HG02588 (cell line): ENCODE results near the gene SLC9A7.

Source experiments
- ATAC-seq: cut with Tn5 transposase; IDR thresholded peaks from one replicate; pipeline ENCODE4 v1.9.1; 2021; ENCODE audit warnings: mild to moderate bottlenecking, moderate library complexity; ENCODE audit not compliant: unreplicated experiment

SLC9A7 gene

GRCh38 chrX:46707274-46707965, 51.5 kb downstream of the SLC9A7 start:
- no peak for ATAC-seq

- peak; percentile 92 for ATAC-seq
These were observed 54.0 kb downstream of the SLC9A7 start for GRCh38 chrX:46704767-46705386.

GRCh38 chrX:46703980-46704379, 54.9 kb downstream of the SLC9A7 start:
- no peak for ATAC-seq

- no peak for ATAC-seq
These were observed 60.2 kb downstream of the SLC9A7 start for GRCh38 chrX:46698691-46699090.

GRCh38 chrX:46695491-46695890, 63.4 kb downstream of the SLC9A7 start:
- no peak for ATAC-seq

GRCh38 chrX:46694549-46694948, 64.4 kb downstream of the SLC9A7 start:
- no peak for ATAC-seq

- no peak for ATAC-seq
These were observed 65.8 kb downstream of the SLC9A7 start for GRCh38 chrX:46693149-46693548.

- ATAC-seq, result no peak
These were observed 68.1 kb downstream of the SLC9A7 start for GRCh38 chrX:46690818-46691217.

- ATAC-seq, result no peak
These were observed 71.3 kb downstream of the SLC9A7 start for GRCh38 chrX:46687619-46688018.

- ATAC-seq, result no peak
These were observed 72.8 kb downstream of the SLC9A7 start for GRCh38 chrX:46686003-46686645.

- ATAC-seq, result no peak
These were observed 75.9 kb downstream of the SLC9A7 start for GRCh38 chrX:46683048-46683447.

GRCh38 chrX:46681849-46682248, 77.1 kb downstream of the SLC9A7 start:
- ATAC-seq, result no peak

- no peak for ATAC-seq
These were observed 80.7 kb downstream of the SLC9A7 start for GRCh38 chrX:46678232-46678631.

GRCh38 chrX:46676399-46677356, 82.2 kb downstream of the SLC9A7 start:
- ATAC-seq, result no peak

- ATAC-seq, result no peak
These were observed 85.1 kb downstream of the SLC9A7 start for GRCh38 chrX:46673620-46674359.

- ATAC-seq, result no peak
These were observed 88.6 kb downstream of the SLC9A7 start for GRCh38 chrX:46670316-46670715.

- no peak for ATAC-seq
These were observed 92.1 kb downstream of the SLC9A7 start for GRCh38 chrX:46666831-46667230.

GRCh38 chrX:46665232-46666152, 93.4 kb downstream of the SLC9A7 start:
- no peak for ATAC-seq

GRCh38 chrX:46662188-46662958, 96.5 kb downstream of the SLC9A7 start:
- ATAC-seq, result no peak
